Stomach (tissue), 9 donors: ENCODE data around the gene OS9. TPM values are rescaled to one million over a fixed set of nuclear protein-coding genes. Genes with fewer than 3 reads are reported as not detected.

Experiments used
- DNase-seq, 2 donors: peaks; one replicate each; pipeline versions ENCODE4 v3.0.0 to v3.0.0-alpha.2; 2013 to 2019
- H3K27ac ChIP-seq, 5 donors: fragments of 200-600 bp in 4 of 5; sonication (generic) in 4 of 5; one replicate each; pipeline ENCODE4 v1.5.1; 2013 to 2019; ENCODE audit warnings: mild to moderate bottlenecking in 1 of 5, moderate library complexity in 1 of 5
- H3K27me3 ChIP-seq, 3 donors: fragments of 200-600 bp; sonication (generic); one replicate each; pipeline ENCODE4 v1.5.1; 2017 to 2019; ENCODE audit warnings: mixed run types in 1 of 3
- H3K36me3 ChIP-seq, 4 donors: fragments of 200-600 bp; sonication (generic); 1 replicate in 3 of 4; 2 replicates in 1 of 4; pipeline ENCODE4 v1.5.1; 2016 to 2019
- H3K4me1 ChIP-seq, 4 donors: fragments of 200-600 bp; sonication (generic); one replicate each; pipeline ENCODE4 v1.5.1; 2016 to 2019
- H3K4me3 ChIP-seq, 4 donors: fragments of 200-600 bp; sonication (generic) in 3 of 4; one replicate each; pipeline ENCODE4 v1.5.1; 2016 to 2019; ENCODE audit warnings: mild to moderate bottlenecking in 1 of 4
- H3K9me3 ChIP-seq, 4 donors: fragments of 200-600 bp; sonication (generic); one replicate each; pipeline ENCODE4 v1.5.1; 2016 to 2019
- CTCF ChIP-seq, 7 experiments: fragments of 450-650 bp in 4 of 7; fragments of 200-600 bp in 3 of 7; sonication (generic) in 3 of 7; IDR thresholded peaks; one replicate each; pipeline ENCODE4 v1.5.1; 2016 to 2019; ENCODE audit warnings: antibody characterized with exemption in 7 of 7, control low read depth in 2 of 7, mild to moderate bottlenecking in 1 of 7
- EP300 ChIP-seq: sonication (generic); formaldehyde crosslinking; IDR thresholded peaks from one replicate; pipeline ENCODE4 v1.6.1; 2017; ENCODE audit warnings: antibody characterized with exemption
- POLR2A ChIP-seq, 4 donors: fragments of 450-650 bp; IDR thresholded peaks; one replicate each; pipeline ENCODE4 v1.6.1; 2016; ENCODE audit warnings: antibody characterized with exemption in 4 of 4, control low read depth in 2 of 4, mild to moderate bottlenecking in 1 of 4, moderate library complexity in 1 of 4
- POLR2AphosphoS5 ChIP-seq, 3 donors: sonication (generic); formaldehyde crosslinking; IDR thresholded peaks; one replicate each; pipeline ENCODE4 v1.6.1; 2016; ENCODE audit warnings: antibody characterized with exemption in 3 of 3
- WGBS, 5 donors: extraction: QIAGEN DNeasy Blood & Tissue Kit in 3 of 5; methylation state at CpG; one replicate each; pipeline versions ENCODE4 v1.1.5 to v1.1.7; 2013 to 2018; 5-methylcytosine and 5-hydroxymethylcytosine counted together
- intact Hi-C: fragments of 100-400 bp; cut with DNase I; formaldehyde crosslinking; loops from one replicate; pipeline ENCODE4 v1.15.1; 2023; ENCODE audit warnings: low total_unique reads
- polyA plus RNA-seq, 3 donors: library from polyadenylated mRNA; stranded (reverse); fragments of 200-250 nt; gene quantifications; one replicate each; pipeline ENCODE4 v1.2.3, GENCODE V29; 2013
- total RNA-seq, 5 donors: library from RNA; depleted of rRNA; stranded (reverse); fragments of >200 nt; gene quantifications; one replicate each; pipeline versions ENCODE4 v1.1.0 to v1.2.3, GENCODE V29; 2014 to 2016
- donor health status: healthy with polysubstance abuse.
- donor health status: Bipolar disorder and iron deficiency.
- donor health status: healthy.

OS9 gene
- total and polyA plus RNA-seq, 8 donors: 85.8 to 408 (median 169) TPM

- peak overlapping the region; percentile 10 to 75 (median 67) for H3K27ac ChIP-seq
- peaks cover 0 to 67% (median 0%) of the 10 kb centered on the region in 3 donors for H3K27me3 ChIP-seq
- 12 to 29% (median 16%) methylated on average over 35 to 79 of the region's 79 CpGs for WGBS, 5 donors
- DNase-seq: peak; percentile 74 to 94
- TF ChIP-seq CTCF (IDR thresholded peaks at IDR 0.05) (peak in 5 of 7 experiments; percentile 33 to 68 (median 50)), EP300 (no peak), POLR2A (IDR thresholded peaks at IDR 0.05) (no peak), POLR2AphosphoS5 (IDR thresholded peaks at IDR 0.05) (peak in 1 of 3 donors; percentile 2)
- no peaks in the 10 kb centered on the region for H3K9me3 ChIP-seq
- H3K4me1 ChIP-seq: peaks cover 19 to 27% (median 22%) of the 10 kb centered on the region in 4 donors
- H3K36me3 ChIP-seq: peaks cover under 1 to 39% (median 13%) of the 10 kb centered on the region in 4 donors
- H3K4me3 ChIP-seq: peak overlapping the region; percentile 55 to 68 (median 60)
- intact Hi-C loops: no loop called here
Measured at GRCh38 chr12:57726151-57726883, 32.4 kb downstream of the OS9 start.

GRCh38 chr12:57726884-57727757, 33.2 kb downstream of the OS9 start:
- Histone ChIP-seq H3K27me3 (peaks cover 0 to 72% (median 0%) of the 10 kb centered on the region in 3 donors), H3K27ac (peak overlapping the region; percentile 10 to 75 (median 67)), H3K4me3 (peak overlapping the region; percentile 55 to 68 (median 60)), H3K4me1 (peaks cover 19 to 27% (median 22%) of the 10 kb centered on the region in 4 donors), H3K36me3 (peaks cover 0 to 36% (median 5%) of the 10 kb centered on the region in 4 donors), H3K9me3 (no peaks in the 10 kb centered on the region)
- peak; percentile 47 to 70 for DNase-seq
- intact Hi-C loops: no loop called here
- TF ChIP-seq POLR2AphosphoS5 (IDR thresholded peaks at IDR 0.05): no peak
- TF ChIP-seq EP300: no peak
- no peak for TF ChIP-seq POLR2A (IDR thresholded peaks at IDR 0.05)
- peak in 4 of 7 experiments; percentile 13 to 35 (median 30) for TF ChIP-seq CTCF (IDR thresholded peaks at IDR 0.05)
- WGBS, 5 donors: 24 to 35% (median 30%) methylated on average over 50 to 76 of the region's 76 CpGs

GRCh38 chr12:57727758-57728395, 33.9 kb downstream of the OS9 start:
- peaks cover 0 to 78% (median 0%) of the 10 kb centered on the region in 3 donors for H3K27me3 ChIP-seq
- no peak overlapping the region for H3K27ac ChIP-seq
- intact Hi-C loops: no loop called here
- DNase-seq: peak in 1 of 2 donors; percentile 42
- H3K36me3 ChIP-seq: peaks cover 0 to 42% (median 5%) of the 10 kb centered on the region in 4 donors
- H3K9me3 ChIP-seq: no peaks in the 10 kb centered on the region
- peaks cover 19 to 27% (median 22%) of the 10 kb centered on the region in 4 donors for H3K4me1 ChIP-seq
- WGBS, 5 donors: 43 to 58% (median 48%) methylated on average over 21 of the region's 21 CpGs
- H3K4me3 ChIP-seq: no peak overlapping the region
- TF ChIP-seq POLR2AphosphoS5 (IDR thresholded peaks at IDR 0.05) (no peak), POLR2A (IDR thresholded peaks at IDR 0.05) (no peak), EP300 (no peak), CTCF (IDR thresholded peaks at IDR 0.05) (no peak)
